GM12872 (cell line): ENCODE results near the gene PYM1.

Experiments
- CTCF ChIP-seq: IDR thresholded peaks from 3 replicates; pipeline ENCODE4 v1.5.1; 2011; ENCODE audit warnings: low read depth, mild to moderate bottlenecking, low read length, moderate library complexity; ENCODE audit not compliant: insufficient read depth

The PYM1 gene

GRCh38 chr12:55927588-55928502 is at the start of gene PYM1:
Gene PYM1, minus strand, starts transcription at chr12:55927894. Its CDS starts 133 bp downstream, at chr12:55927761.
- no peak for TF ChIP-seq CTCF

- TF ChIP-seq CTCF: no peak
Measured at GRCh38 chr12:55974308-55974730, 46.6 kb upstream of the PYM1 start.

GRCh38 chr12:55973599-55974307 is 46.1 kb upstream of the PYM1 start, which contains the start of gene RAB5B:
Gene RAB5B, plus strand, starts transcription at chr12:55974078. Its CDS starts 12,883 bp downstream, at chr12:55986961.
- no peak for TF ChIP-seq CTCF

GRCh38 chr12:55972911-55973598 is 45.4 kb upstream of the PYM1 start:
- no peak for TF ChIP-seq CTCF

- no peak for TF ChIP-seq CTCF
Measured at GRCh38 chr12:55972456-55972855, 44.8 kb upstream of the PYM1 start.

- no peak for TF ChIP-seq CTCF
Measured at GRCh38 chr12:55972042-55972441, 44.3 kb upstream of the PYM1 start.

GRCh38 chr12:55970775-55971174 is 43.1 kb upstream of the PYM1 start:
- no peak for TF ChIP-seq CTCF
